HG03108 (cell line): ENCODE measurements around the gene SEPTIN8.

Experiments
- ATAC-seq: cut with Tn5 transposase; IDR thresholded peaks from one replicate; pipeline ENCODE4 v1.9.1; 2021; ENCODE audit warnings: moderate library complexity; ENCODE audit not compliant: unreplicated experiment

The SEPTIN8 gene

GRCh38 chr5:132766020-132766805 is 10.8 kb downstream of the SEPTIN8 start:
- ATAC-seq: no peak

DNA sequence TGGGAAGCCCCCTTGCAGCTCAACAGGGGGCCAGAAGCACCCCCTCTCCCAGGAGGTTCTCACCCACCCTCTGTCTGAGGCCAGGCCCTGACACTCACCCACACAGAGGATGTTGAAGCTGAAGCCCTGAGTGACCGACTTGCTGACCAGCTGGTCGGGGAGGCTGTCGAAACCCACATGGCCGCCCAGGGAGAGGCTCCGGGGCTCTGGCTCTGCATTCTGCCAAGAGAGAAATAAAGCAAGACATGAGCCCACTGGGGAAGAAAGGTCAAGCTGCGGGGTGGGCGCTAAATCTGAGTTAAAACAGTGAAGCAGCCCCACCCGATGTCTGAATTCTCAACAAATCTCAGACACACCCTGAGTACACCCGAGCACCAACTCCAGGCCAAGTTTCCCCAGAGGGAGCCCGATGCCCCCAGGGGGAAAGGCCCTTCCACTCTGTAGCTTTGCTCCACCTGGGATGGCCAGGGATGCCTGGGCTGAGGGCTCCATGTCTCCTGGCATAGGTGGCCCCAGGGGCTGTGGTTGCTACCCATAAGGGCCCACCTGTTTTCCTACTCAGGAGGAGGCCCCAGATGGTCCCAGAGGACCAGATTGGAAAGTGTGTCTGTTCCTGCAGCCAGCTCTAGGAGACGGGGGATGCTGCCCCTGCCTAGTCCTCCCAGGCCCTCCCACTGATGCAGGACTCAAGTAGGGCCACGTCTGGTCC is 11.6 kb downstream of the SEPTIN8 start:
- no peak for ATAC-seq

GRCh38 chr5:132764671-132765238 is 12.3 kb downstream of the SEPTIN8 start:
- ATAC-seq: no peak

- no peak for ATAC-seq
Observed at GRCh38 chr5:132764051-132764450, 13.0 kb downstream of the SEPTIN8 start.

GRCh38 chr5:132763181-132764036 is 13.6 kb downstream of the SEPTIN8 start:
- no peak for ATAC-seq

- no peak for ATAC-seq
Observed at GRCh38 chr5:132762246-132763000, 14.6 kb downstream of the SEPTIN8 start.

DNA sequence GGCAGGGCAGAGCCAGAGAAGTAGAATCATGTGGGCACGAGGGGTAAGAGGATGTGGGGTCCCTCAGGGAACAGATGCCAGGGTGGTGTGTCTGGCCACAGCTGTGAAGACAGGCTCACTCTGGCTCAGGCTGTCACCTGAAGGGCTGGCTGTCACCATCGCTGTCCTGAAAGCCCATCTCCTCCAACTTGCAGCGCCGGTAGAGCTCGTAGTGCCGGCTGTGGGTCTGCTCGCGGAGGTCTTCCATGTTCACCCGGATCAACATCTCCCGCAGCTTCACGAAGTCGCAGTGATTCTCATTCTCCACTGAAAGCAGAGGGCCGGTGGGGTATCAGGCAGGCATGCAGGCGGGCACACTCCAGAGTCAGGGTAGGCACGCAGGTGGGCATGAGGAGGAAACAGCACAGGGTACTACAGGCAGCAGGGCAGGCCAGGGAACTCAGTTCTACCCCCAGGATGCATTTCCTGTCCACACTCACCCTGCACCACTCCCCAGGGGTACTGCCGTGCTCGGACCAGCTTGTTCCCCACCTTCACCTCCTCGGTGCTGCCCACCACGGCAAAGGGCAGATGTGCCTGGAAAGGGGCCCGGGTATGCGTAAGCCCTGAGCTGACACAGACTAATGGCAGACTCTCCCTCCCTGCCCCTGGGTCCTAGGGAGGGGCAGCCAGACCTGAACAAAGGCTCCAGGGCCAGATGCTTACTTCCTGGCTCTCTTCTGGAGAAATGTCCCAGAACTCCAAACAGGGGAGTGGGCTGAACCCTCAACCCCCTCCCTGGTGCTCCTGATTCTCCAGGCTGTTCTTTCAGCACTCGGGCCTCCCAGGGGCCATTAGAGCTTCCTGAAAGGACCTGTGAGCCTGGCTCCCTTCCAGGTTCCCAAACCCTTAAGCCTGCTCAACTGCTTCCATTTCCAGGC is 15.5 kb downstream of the SEPTIN8 start:
- no peak for ATAC-seq

DNA sequence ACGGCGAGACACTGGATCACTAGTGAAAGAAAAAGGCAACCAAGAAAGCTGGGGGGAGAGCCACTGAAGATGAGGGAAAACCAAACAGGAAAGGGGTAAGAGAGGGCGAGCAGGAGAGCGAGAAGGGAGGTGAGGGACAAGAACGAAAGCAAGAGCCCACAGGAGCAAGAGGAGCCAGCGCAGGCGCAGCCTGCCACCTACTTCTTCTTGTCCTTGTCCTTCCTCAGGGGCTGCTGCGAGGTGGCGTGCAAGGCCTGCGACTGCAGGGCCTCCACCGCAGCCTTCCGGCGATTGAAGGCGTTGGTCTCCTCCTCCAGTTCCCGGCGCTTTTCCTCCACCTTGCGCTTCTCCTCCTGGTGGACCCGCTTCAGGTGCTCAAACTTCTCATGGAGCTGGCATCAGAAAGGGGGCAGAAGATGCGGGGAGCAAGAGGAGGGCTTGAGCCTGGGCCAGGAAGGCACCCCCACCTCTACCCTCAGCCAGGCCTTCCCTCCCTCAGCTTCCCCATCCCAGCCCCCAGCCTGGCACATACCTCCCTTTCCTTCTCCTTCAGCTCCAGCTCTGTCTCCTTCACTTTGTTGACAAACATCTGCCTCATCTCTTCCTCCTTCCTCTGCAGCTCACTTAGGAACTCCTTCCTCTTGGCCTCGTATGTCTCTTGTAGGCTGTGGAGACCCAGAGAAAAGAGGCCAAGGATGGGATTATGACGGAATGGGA is 16.3 kb downstream of the SEPTIN8 start:
- no peak for ATAC-seq

DNA sequence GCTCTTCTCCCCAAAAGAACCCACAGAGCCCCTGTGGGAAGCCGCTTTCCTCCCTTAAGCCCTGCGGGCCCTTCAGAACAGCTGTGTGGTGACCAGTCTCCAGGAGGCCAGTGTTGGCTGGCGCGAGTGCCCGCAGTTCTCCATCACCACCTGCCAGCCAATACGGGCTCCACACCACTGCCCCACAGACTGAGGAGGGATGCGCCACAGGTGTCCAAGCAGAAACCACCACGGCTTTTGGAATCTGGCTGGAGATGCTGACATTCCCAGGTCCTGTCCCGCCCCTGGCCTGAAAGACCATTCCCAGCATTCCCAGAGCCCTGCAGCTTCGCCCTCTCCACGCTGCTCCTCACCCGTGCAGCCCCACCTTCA is 17.0 kb downstream of the SEPTIN8 start:
- ATAC-seq: no peak

- no peak for ATAC-seq
Observed at GRCh38 chr5:132759114-132760048, 17.7 kb downstream of the SEPTIN8 start.

GRCh38 chr5:132758451-132758850 is 18.6 kb downstream of the SEPTIN8 start:
- no peak for ATAC-seq

DNA sequence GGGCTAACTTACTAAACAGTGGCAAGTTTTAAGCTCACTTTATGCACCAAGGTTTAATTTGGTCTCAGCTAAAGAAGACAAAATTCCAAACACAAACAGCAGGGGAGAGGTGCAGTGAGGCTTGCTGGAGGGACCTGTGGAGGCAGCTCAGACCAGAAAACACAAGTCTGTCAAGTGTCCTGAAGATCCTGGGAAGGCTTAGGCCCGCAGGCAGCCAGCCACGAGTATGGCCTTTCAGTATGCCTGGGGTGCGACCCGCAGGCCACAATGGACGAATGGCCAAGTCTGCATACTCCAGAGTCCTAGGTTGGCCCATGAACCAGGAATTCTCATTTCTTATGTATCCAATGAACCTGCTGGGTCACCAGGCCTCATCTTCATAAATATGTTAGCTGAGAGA is 20.5 kb downstream of the SEPTIN8 start:
- no peak for ATAC-seq

DNA sequence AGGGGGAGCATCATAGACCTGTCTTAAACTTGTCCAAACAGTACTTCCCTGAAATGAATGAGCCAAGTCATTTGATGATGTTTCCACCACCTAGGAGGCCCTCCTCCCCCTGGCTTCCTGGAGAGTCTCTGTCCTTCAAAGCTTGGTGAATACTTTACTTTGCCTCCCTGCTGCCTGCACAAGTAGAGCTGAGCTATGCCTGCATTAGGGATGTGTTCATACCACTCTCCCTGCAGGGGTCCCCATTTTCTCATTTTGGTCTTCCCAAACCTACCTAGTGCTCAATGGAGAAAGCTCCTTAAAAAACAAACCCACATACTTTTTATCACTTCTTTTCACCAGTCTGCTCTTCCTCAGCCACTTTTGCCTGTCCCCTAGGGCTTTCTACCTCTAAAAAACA is 22.1 kb downstream of the SEPTIN8 start:
- no peak for ATAC-seq

- ATAC-seq: no peak
Observed at GRCh38 chr5:132754111-132754510, 22.9 kb downstream of the SEPTIN8 start.

GRCh38 chr5:132753135-132753987 is 23.7 kb downstream of the SEPTIN8 start:
- no peak for ATAC-seq

DNA sequence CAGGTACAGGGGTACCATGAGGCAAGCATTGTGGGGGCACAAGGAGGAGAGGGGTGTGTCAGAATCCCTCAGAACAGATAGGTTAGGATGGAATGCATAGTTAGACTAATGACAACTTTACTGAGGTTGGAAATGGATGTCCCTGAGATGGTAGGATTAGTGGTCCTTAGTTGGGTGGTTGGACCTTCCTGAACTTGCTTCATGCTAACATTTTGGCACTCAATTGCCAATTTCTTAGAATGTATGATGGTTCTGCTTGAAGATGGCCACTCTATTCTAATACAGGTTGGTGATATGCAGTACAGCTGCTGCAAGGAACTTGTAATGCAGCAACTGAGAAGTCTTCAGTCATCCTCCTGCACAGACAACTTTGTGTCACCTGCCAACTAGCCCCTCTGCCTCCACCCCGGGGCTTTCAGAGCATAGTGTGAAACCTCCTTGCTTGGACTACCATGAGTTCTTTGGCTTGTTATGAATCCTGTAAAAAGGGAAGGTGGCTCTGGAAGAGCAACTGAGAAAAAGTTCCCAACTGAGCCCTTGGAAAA is 24.4 kb downstream of the SEPTIN8 start:
- ATAC-seq: no peak
